ENCODE data around the gene PPP1R3D.

PPP1R3D gene

GRCh38 chr20:59925899-59926298, 14.2 kb downstream of the PPP1R3D start:
- TF ChIP-seq TSHZ2 (CRISPR knock-in tag; IDR thresholded peaks at IDR 0.05) (no peak), CREB5 (CRISPR knock-in tag; IDR thresholded peaks at IDR 0.05; ENCODE audit: low read depth) (no peak), PPARA (CRISPR knock-in tag; IDR thresholded peaks at IDR 0.05; ENCODE audit: borderline replicate concordance) (no peak), CSRNP3 (CRISPR knock-in tag; IDR thresholded peaks at IDR 0.05) (no peak), SNAI2 (CRISPR knock-in tag; IDR thresholded peaks at IDR 0.05) (no peak), POU6F1 (CRISPR knock-in tag; IDR thresholded peaks at IDR 0.05; ENCODE audit: borderline replicate concordance, low read depth) (no peak), RARB (CRISPR knock-in tag; IDR thresholded peaks at IDR 0.05) (no peak), TCF4 (CRISPR knock-in tag; IDR thresholded peaks at IDR 0.05; ENCODE audit: borderline replicate concordance) (no peak), ISL1 (CRISPR knock-in tag; IDR thresholded peaks at IDR 0.05) (peak; percentile 29; the same call in 1 of the 2 replicates)
- ATAC-seq, result peak; percentile 54

- no peak for ATAC-seq
Observed at GRCh38 chr20:59925359-59925758, 14.7 kb downstream of the PPP1R3D start.

GRCh38 chr20:59923514-59923913, 16.6 kb downstream of the PPP1R3D start:
- ATAC-seq, result no peak

More at GRCh38 chr20:59925359-59925758, 14.7 kb downstream of the PPP1R3D start:
- TF ChIP-seq OSR1 (CRISPR knock-in tag; IDR thresholded peaks at IDR 0.05) (no peak), ZFP30 (CRISPR knock-in tag; IDR thresholded peaks at IDR 0.05) (no peak), ZNF8 (CRISPR knock-in tag; IDR thresholded peaks at IDR 0.05) (no peak), CSRNP3 (CRISPR knock-in tag; IDR thresholded peaks at IDR 0.05) (no peak), TCF4 (CRISPR knock-in tag; IDR thresholded peaks at IDR 0.05; ENCODE audit: borderline replicate concordance) (no peak), TOX (CRISPR knock-in tag; IDR thresholded peaks at IDR 0.05; ENCODE audit: borderline replicate concordance) (no peak)

GRCh38 chr20:59920944-59921343, 19.2 kb downstream of the PPP1R3D start:
- TF ChIP-seq ZFP3 (CRISPR knock-in tag; IDR thresholded peaks at IDR 0.05), result no peak
- TF ChIP-seq SNAI2 (CRISPR knock-in tag; IDR thresholded peaks at IDR 0.05), result no peak
- TF ChIP-seq ZNF70 (CRISPR knock-in tag; IDR thresholded peaks at IDR 0.05), result no peak
- no peak for TF ChIP-seq RARB (CRISPR knock-in tag; IDR thresholded peaks at IDR 0.05)
- TF ChIP-seq PPARA (CRISPR knock-in tag; IDR thresholded peaks at IDR 0.05; ENCODE audit: borderline replicate concordance), result no peak
- ATAC-seq, result no peak

More at GRCh38 chr20:59923514-59923913, 16.6 kb downstream of the PPP1R3D start:
- no peak for TF ChIP-seq ARNTL (CRISPR knock-in tag; IDR thresholded peaks at IDR 0.05; ENCODE audit: borderline replicate concordance, low read depth)
- no peak for TF ChIP-seq ZNF70 (CRISPR knock-in tag; IDR thresholded peaks at IDR 0.05)
- no peak for TF ChIP-seq ISL1 (CRISPR knock-in tag; IDR thresholded peaks at IDR 0.05)
- TF ChIP-seq SNAI2 (CRISPR knock-in tag; IDR thresholded peaks at IDR 0.05), result no peak
- TF ChIP-seq ZNF565 (CRISPR knock-in tag; conservative IDR thresholded peaks at IDR 0.05; ENCODE audit: low read depth), result no peak
- no peak for TF ChIP-seq RARB (CRISPR knock-in tag; IDR thresholded peaks at IDR 0.05)

GRCh38 chr20:59912609-59913008, 27.5 kb downstream of the PPP1R3D start:
- ATAC-seq, result no peak
- TF ChIP-seq ZNF565 (CRISPR knock-in tag; conservative IDR thresholded peaks at IDR 0.05; ENCODE audit: low read depth) (no peak), ISL1 (CRISPR knock-in tag; IDR thresholded peaks at IDR 0.05) (no peak), ZNF8 (CRISPR knock-in tag; IDR thresholded peaks at IDR 0.05) (no peak), OSR1 (CRISPR knock-in tag; IDR thresholded peaks at IDR 0.05) (no peak), CSRNP3 (CRISPR knock-in tag; IDR thresholded peaks at IDR 0.05) (no peak), ZNF70 (CRISPR knock-in tag; IDR thresholded peaks at IDR 0.05) (no peak), PPARA (CRISPR knock-in tag; IDR thresholded peaks at IDR 0.05; ENCODE audit: borderline replicate concordance) (no peak), PATZ1 (CRISPR knock-in tag; IDR thresholded peaks at IDR 0.05; ENCODE audit: borderline replicate concordance) (no peak), SNAI2 (CRISPR knock-in tag; IDR thresholded peaks at IDR 0.05) (no peak), CREB5 (CRISPR knock-in tag; IDR thresholded peaks at IDR 0.05; ENCODE audit: low read depth) (no peak), TCF4 (CRISPR knock-in tag; IDR thresholded peaks at IDR 0.05; ENCODE audit: borderline replicate concordance) (no peak)
